Femur (tissue), 1 donor: Measurements from ENCODE around the gene OR1L1.

Experiments
- DNase-seq: peaks from one replicate; pipeline ENCODE4 v3.0.0-alpha.2; 2017

OR1L1 gene

GRCh38 chr9:122661416-122661815 is at the start of gene OR1L1:
Gene OR1L1, plus strand, starts transcription at chr9:122661716. Its CDS starts 0 bp downstream, at chr9:122661716.
- no peak for DNase-seq

GRCh38 chr9:122614362-122614761 is 47.2 kb upstream of the OR1L1 start, which contains the start of gene OR1Q1:
Gene OR1Q1, plus strand, starts transcription at chr9:122614738. Its CDS starts 0 bp downstream, at chr9:122614738.
- no peak for DNase-seq

GRCh38 chr9:122619996-122620395 is 41.5 kb upstream of the OR1L1 start:
- no peak for DNase-seq

- no peak for DNase-seq
Observed at GRCh38 chr9:122642226-122642625, 19.3 kb upstream of the OR1L1 start.

- DNase-seq = no peak
Observed at GRCh38 chr9:122656378-122656777, 5.1 kb upstream of the OR1L1 start.

GRCh38 chr9:122657527-122657926 is 4.0 kb upstream of the OR1L1 start, which contains the start of gene OR1B1:
Gene OR1B1, minus strand, starts transcription at chr9:122657627.
- DNase-seq = no peak

- no peak for DNase-seq
Observed at GRCh38 chr9:122672481-122672880, 11.0 kb downstream of the OR1L1 start.

GRCh38 chr9:122684851-122685250 is 23.3 kb downstream of the OR1L1 start:
- no peak for DNase-seq

GRCh38 chr9:122695696-122696095 is 34.2 kb downstream of the OR1L1 start:
- no peak for DNase-seq
